Astrocyte of the spinal cord (primary cell): ENCODE results near the gene METTL21C.

Experiments
- DNase-seq: peaks from one replicate; pipeline ENCODE4 v3.0.0; 2011; ENCODE audit warnings: low read depth, low spot score
- H3K4me3 ChIP-seq: 2 replicates; pipeline ENCODE4 v1.5.1; 2011; ENCODE audit warnings: low read depth, mild to moderate bottlenecking, low read length, moderate library complexity
- in situ Hi-C: cut with HindIII; loops from 2 replicates; pipeline ENCODE4 v1.10.0; 2017; ENCODE audit warnings: low sequenced_read_pairs
- TF ChIP-seq, protein P1 (sequence below): IDR thresholded peaks from 2 replicates; pipeline ENCODE4 v1.5.1; 2012; ENCODE audit warnings: low read depth, mild to moderate bottlenecking, low read length, inconsistent platforms

The METTL21C gene

DNA sequence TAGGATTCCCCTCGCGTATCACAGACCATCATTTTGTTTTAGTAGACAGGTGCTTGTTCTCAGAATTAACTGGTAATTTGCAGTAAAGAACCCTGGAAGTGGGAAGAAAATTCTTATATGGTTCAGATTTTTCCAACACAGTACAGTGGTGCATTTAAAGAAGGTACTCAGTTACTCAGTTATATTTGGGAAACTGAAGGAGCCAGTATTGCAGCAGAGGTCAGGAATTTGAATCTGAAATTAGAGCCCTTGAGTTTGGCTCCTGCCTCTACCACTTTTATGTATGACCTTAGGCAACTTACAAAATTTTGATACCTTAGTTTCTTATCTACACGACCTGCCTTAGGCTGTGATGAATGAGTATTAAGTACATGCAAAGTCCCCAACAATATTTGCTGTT is 19.7 kb downstream of the METTL21C start:
- TF ChIP-seq, protein P1, sequence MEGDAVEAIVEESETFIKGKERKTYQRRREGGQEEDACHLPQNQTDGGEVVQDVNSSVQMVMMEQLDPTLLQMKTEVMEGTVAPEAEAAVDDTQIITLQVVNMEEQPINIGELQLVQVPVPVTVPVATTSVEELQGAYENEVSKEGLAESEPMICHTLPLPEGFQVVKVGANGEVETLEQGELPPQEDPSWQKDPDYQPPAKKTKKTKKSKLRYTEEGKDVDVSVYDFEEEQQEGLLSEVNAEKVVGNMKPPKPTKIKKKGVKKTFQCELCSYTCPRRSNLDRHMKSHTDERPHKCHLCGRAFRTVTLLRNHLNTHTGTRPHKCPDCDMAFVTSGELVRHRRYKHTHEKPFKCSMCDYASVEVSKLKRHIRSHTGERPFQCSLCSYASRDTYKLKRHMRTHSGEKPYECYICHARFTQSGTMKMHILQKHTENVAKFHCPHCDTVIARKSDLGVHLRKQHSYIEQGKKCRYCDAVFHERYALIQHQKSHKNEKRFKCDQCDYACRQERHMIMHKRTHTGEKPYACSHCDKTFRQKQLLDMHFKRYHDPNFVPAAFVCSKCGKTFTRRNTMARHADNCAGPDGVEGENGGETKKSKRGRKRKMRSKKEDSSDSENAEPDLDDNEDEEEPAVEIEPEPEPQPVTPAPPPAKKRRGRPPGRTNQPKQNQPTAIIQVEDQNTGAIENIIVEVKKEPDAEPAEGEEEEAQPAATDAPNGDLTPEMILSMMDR, result no peak
- H3K4me3 ChIP-seq, result no peak overlapping the region
- in situ Hi-C loops, result no loop called here

DNA sequence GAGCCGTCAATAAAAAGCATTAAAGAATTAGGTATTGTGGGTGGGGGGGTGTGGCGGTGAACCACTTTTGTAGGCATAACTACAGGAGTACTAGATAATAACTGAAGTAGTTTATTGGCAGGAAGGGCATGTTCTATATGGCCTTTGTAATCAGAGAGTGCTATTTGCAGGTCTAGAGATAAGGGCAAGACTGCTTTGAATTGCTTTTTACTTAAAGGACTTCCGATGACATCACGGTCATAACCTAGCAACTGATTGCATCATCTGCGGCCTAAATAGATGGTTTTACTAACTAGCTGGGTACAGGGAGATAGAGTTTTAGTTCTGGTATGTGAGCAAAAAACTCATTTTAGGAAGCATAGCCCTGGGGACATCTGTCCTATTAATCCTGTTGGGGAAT is 24.7 kb downstream of the METTL21C start:
- in situ Hi-C loops, result no loop called here
- DNase-seq, result no peak
- no peak overlapping the region for H3K4me3 ChIP-seq
- TF ChIP-seq, protein P1, result no peak

More for the DNA sequence above, 19.7 kb downstream of the METTL21C start:
- no peak for DNase-seq

DNA sequence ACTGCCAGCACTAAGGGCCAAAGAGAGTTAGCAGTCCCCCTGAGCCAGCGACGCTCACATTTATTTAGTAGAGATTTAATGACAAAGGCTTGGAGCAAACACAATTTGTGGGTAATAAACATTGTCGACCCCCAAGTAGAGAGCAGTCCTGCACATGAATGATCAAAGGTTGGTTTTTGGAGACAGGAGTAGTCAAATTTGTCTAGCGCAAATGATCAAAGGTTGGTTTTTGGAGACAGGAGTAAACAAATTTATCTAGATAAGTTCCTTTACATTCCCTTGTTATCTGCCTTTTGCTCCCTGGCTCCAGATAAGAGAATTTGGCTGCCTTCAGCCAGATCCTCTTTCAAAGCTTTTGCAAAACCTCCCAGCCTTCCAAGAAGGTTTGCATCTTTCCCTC is 26.9 kb downstream of the METTL21C start:
- DNase-seq, result no peak
- no peak overlapping the region for H3K4me3 ChIP-seq
- TF ChIP-seq, protein P1, result no peak
- in situ Hi-C loops, result no loop called here

DNA sequence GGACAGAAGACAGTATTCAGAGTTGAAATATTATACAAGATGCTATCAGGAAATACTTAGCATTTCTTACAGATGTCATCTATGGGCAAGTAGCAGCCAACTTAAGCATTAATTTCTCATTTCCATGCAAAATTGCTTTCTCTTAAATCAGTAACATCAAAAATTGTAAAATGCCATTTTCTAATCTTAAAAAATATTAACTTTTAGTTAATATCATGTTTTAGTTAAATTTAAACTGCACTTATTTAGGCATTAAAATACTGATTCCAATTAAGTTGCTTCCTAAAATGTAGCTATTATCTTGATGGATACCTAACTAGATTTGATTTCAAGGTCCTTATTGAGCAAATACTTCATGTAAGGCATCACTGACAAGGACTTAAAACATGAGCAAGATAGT is 27.8 kb downstream of the METTL21C start:
- no peak overlapping the region for H3K4me3 ChIP-seq
- in situ Hi-C loops, result no loop called here
- TF ChIP-seq, protein P1, result no peak
- DNase-seq, result no peak

DNA sequence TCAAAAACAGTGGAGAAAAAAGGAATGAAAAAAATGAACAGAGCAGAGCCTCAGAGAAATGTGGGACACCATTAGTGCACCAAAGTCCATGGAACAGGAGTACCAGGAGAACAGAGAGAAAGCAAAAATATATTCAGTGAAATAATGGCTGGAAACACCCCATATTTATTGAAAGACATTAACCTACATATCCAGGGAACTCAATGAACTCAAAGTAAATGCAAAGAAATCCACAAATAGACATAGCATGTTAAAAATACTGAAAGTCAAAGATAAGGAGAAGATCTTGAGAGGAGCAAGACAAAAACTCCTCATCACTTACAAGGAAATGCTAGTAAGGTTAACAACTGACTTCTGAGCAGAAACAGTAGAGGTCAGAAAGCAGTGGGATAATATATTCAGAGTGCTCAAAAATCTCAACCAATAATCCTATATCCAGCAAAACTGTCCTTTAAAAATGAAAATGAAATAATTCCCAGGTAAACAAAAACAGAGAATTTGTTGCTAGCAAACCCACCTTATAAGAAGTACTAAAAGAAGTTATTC is 35.6 kb downstream of the METTL21C start:
- in situ Hi-C loops, result no loop called here
- H3K4me3 ChIP-seq, result no peak overlapping the region
- no peak for DNase-seq
- TF ChIP-seq, protein P1, result no peak

DNA sequence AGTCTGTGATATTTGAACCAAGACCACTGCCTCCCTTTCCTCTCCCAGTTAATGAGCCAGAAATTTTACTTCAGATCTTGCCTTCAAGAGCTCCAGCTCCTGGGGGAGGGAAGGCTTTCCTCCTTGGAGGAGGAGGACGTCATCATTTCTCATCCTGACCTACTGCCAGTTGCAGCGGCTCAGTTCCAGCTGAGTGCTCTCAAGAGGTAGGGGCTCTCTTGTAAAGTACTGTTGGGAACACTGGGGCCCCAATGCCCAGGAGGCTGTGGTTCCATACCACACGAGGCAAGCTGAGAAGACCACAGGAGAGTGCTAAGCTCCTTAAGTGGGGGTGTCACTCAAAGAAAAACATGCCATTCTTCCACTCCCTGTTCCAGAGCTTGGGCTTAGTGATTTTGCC is 36.2 kb downstream of the METTL21C start:
- no peak for DNase-seq
- TF ChIP-seq, protein P1, result no peak
- in situ Hi-C loops, result no loop called here
- no peak overlapping the region for H3K4me3 ChIP-seq

DNA sequence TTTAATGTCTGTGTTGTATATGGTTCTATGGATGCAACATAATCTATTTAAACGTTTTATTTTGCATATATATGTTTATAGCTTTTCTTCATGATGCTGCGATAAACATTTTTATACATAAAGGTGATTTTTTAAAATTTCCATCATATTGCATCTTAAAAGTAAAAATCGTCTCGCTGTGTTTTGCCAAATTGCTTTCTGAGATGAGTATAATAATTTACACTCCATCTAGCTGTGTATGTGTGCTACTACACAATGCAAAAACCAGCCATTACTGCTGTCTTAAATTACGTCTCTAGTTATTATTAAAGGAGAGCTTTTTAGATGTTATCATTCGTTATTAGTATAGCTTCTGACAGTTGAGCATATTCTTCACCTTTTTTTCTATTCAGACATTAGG is 37.2 kb downstream of the METTL21C start:
- in situ Hi-C loops, result no loop called here
- TF ChIP-seq, protein P1, result peak; percentile 41
- H3K4me3 ChIP-seq, result no peak overlapping the region
- DNase-seq, result no peak
